Endodermal cell (in vitro differentiated cells): Measurements from ENCODE around the gene TRAPPC2B. TPM values are rescaled to one million over a fixed set of nuclear protein-coding genes. Genes with fewer than 3 reads are reported as not detected.
A peak's percentile ranks its signal among the peaks of the same experiment; 100 is the strongest.

Experiments used
- DNase-seq: peaks from one replicate; pipeline ENCODE4 v3.0.0-alpha.2; 2017
- H3K27ac ChIP-seq: 2 replicates; pipeline ENCODE4 v1.5.1; 2013; ENCODE audit warnings: mild to moderate bottlenecking, low read depth, low read length, moderate library complexity
- H3K27me3 ChIP-seq: 2 replicates; pipeline ENCODE4 v1.6.1; 2013; ENCODE audit warnings: mild to moderate bottlenecking, low read length, moderate library complexity; ENCODE audit not compliant: insufficient read depth, control insufficient read depth, poor library complexity, severe bottlenecking
- H3K36me3 ChIP-seq: 2 replicates; pipeline ENCODE4 v1.7.0; 2013; ENCODE audit warnings: mild to moderate bottlenecking, low read length, moderate library complexity; ENCODE audit not compliant: control insufficient read depth, insufficient read depth
- H3K4me1 ChIP-seq: one replicate; pipeline ENCODE4 v1.7.0; 2013; ENCODE audit warnings: low read length; ENCODE audit not compliant: control insufficient read depth, insufficient read depth
- H3K4me3 ChIP-seq: 2 replicates; pipeline ENCODE4 v1.5.1; 2013; ENCODE audit warnings: mild to moderate bottlenecking, low read length, moderate library complexity
- H3K9ac ChIP-seq: 2 replicates; pipeline ENCODE4 v1.6.1; 2013; ENCODE audit warnings: mild to moderate bottlenecking, low read length, moderate library complexity; ENCODE audit not compliant: poor library complexity, severe bottlenecking; ENCODE audit errors: extremely low read depth
- H3K9me3 ChIP-seq: 2 replicates; pipeline ENCODE4 v1.6.1; 2013; ENCODE audit warnings: mild to moderate bottlenecking, low read length, moderate library complexity; ENCODE audit not compliant: control insufficient read depth
- H3K27ac Mint-ChIP-seq: 2 replicates; pipeline ENCODE4 v1.8.0; 2020; ENCODE audit warnings: mixed read lengths
- H3K27me3 Mint-ChIP-seq: 2 replicates; pipeline ENCODE4 v1.8.0; 2021; ENCODE audit warnings: mild to moderate bottlenecking, mixed read lengths; ENCODE audit not compliant: insufficient read depth
- H3K36me3 Mint-ChIP-seq: 2 replicates; pipeline ENCODE4 v1.8.0; 2020; ENCODE audit warnings: low read depth, mixed read lengths
- H3K4me1 Mint-ChIP-seq: 2 replicates; pipeline ENCODE4 v1.8.0; 2020; ENCODE audit warnings: mixed read lengths
- H3K4me3 Mint-ChIP-seq: 2 replicates; pipeline ENCODE4 v1.8.0; 2020; ENCODE audit warnings: mild to moderate bottlenecking, moderate library complexity, mixed read lengths
- H3K9me3 Mint-ChIP-seq: 2 replicates; pipeline ENCODE4 v1.8.0; 2020; ENCODE audit warnings: mild to moderate bottlenecking, mixed read lengths
- WGBS, 2 experiments: methylation state at CpG; one replicate each; pipeline versions ENCODE4 v1.1.5 to v1.1.7; 2013; ENCODE audit warnings: missing lambda C conversion rate in 2 of 2, mixed read lengths in 1 of 2; ENCODE audit not compliant: insufficient coverage in 1 of 2, insufficient read length in 1 of 2; 5-methylcytosine and 5-hydroxymethylcytosine counted together
- total RNA-seq, 2 donors: library from RNA; stranded (reverse); fragmentation: NEBNext Ultra II Directional in 1 of 2; extraction: Animal tissue kit (Norgen Biotek cat#: 25700) in 1 of 2; gene quantifications; 2 replicates in 1 of 2; 3 replicates in 1 of 2; pipeline ENCODE4 v1.2.1, GENCODE V29; 2021
- TF ChIP-seq, protein P1 (sequence below): fragments of 200-600 bp; sonication (generic); conservative IDR thresholded peaks from 2 replicates; pipeline ENCODE4 v1.5.0; 2021; ENCODE audit warnings: antibody characterized with exemption, mild to moderate bottlenecking

Gene TRAPPC2B
- total RNA-seq, 2 donors from 2014 or later: 9.2 to 9.5 TPM

DNA sequence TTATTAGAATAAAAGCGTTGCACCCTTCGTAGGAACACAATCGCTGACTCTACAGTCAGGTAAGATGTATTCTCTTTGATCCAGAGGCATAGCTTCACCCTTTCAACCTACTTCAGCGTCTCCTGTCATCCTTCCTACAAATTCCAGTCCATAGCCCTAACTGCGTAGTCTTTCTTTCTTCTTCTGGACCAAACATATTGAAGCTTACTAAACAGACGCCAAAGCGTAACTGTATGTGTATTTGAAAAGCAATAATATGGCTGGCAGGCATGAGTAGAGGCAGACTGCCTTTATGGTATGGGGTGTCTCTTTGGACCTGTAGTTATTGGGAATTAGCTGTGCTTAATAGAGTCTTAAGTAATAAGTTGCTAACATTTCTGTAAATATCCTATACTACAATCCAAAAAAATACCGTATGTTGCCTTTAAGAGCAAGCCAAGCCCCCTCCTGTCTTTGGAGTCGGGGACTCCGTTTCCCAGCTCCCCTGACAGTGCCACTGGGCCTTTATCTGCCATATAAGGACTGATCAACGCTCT, 25.9 kb downstream of the TRAPPC2B start:
- no peaks in the 10 kb centered on the region for H3K9me3 ChIP-seq
- H3K27me3 ChIP-seq: peaks cover 14% of the 10 kb centered on the region
- DNase-seq: no peak
- H3K36me3 Mint-ChIP-seq: peaks cover 16% of the 10 kb centered on the region
- H3K27me3 Mint-ChIP-seq: peaks cover 21% of the 10 kb centered on the region
- H3K4me3 ChIP-seq: peak overlapping the region; percentile 98
- H3K9ac ChIP-seq: no peak overlapping the region
- H3K4me1 Mint-ChIP-seq: peaks cover 12% of the 10 kb centered on the region
- TF ChIP-seq, protein P1, sequence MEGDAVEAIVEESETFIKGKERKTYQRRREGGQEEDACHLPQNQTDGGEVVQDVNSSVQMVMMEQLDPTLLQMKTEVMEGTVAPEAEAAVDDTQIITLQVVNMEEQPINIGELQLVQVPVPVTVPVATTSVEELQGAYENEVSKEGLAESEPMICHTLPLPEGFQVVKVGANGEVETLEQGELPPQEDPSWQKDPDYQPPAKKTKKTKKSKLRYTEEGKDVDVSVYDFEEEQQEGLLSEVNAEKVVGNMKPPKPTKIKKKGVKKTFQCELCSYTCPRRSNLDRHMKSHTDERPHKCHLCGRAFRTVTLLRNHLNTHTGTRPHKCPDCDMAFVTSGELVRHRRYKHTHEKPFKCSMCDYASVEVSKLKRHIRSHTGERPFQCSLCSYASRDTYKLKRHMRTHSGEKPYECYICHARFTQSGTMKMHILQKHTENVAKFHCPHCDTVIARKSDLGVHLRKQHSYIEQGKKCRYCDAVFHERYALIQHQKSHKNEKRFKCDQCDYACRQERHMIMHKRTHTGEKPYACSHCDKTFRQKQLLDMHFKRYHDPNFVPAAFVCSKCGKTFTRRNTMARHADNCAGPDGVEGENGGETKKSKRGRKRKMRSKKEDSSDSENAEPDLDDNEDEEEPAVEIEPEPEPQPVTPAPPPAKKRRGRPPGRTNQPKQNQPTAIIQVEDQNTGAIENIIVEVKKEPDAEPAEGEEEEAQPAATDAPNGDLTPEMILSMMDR: no peak
- peak overlapping the region; percentile 82 for H3K4me3 Mint-ChIP-seq
- H3K4me1 ChIP-seq: no peaks in the 10 kb centered on the region
- peaks cover 4% of the 10 kb centered on the region for H3K9me3 Mint-ChIP-seq
- 61 to 64% methylated on average over 6 to 11 of the region's 11 CpGs for WGBS, 2 experiments
- peak overlapping the region; percentile 94 for H3K27ac Mint-ChIP-seq
- H3K27ac ChIP-seq: peak overlapping the region; percentile 7
- peaks cover 4% of the 10 kb centered on the region for H3K36me3 ChIP-seq

DNA sequence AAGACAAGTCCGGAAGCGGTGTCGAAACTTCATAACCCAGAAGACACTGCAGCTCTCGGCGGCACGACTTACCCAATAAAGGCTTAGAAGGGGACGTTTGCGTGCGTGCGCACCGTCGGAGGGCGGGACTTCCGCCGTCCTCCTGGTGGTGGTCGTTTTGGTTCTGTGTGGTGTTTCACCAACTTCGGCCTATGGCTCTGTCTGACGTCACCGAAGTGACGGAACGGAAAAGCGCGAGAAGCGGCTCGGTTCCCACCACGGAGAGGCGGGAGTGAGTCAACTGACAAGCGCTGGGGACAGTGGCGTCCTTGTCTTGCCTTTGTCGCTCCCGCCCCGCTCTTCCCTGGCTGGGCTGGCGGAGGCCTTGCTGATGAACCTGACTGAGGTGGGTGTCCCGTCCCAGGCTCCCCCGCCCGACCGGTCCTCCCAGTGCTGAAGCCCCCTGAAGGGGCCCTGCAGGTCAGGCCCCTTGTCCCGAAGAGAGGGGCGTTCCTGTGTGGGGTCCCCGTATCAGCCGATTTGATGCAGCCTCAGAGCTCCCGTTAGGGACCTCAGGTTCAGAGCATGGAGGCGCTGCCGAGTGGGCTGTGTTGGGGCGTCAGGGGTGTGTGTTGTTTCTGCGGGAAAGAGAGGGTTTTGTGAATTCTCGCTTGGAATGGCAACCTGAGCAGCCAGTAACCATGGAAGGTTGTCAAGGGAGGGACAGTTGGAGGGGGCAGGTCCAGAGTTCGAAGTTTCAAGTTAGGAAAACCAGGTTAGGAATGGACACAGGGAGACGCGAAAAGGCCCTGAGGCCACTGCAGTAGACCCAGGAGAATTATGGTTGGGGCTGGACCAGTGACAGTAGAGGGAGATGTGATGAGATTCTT, 26.6 kb downstream of the TRAPPC2B start, which contains the start of gene ZNF548:
TSS of gene ZNF548 (plus strand) at position 125 of the 869 bp plus-strand sequence. CDS start at position 371, 246 bp downstream.
- Histone ChIP-seq H3K27me3 (peaks cover 7% of the 10 kb centered on the region), H3K9me3 (no peaks in the 10 kb centered on the region), H3K27ac (peak within 1 kb of the TSS; percentile 98), H3K9ac (peak within 1 kb of the TSS; percentile 95), H3K4me3 (peak within 1 kb of the TSS; percentile 98), H3K4me1 (no peaks in the 10 kb centered on the region), H3K36me3 (peaks cover 4% of the 10 kb centered on the region)
- peaks cover 21% of the 10 kb centered on the region for H3K36me3 Mint-ChIP-seq
- TF ChIP-seq, protein P1: peak; percentile 45
- peaks cover 12% of the 10 kb centered on the region for H3K4me1 Mint-ChIP-seq
- H3K27ac Mint-ChIP-seq: peak within 1 kb of the TSS; percentile 94
- peak within 1 kb of the TSS; percentile 82 for H3K4me3 Mint-ChIP-seq
- peak; percentile 99 for DNase-seq
- H3K9me3 Mint-ChIP-seq: peaks cover 4% of the 10 kb centered on the region
- WGBS, 2 experiments: 1 to 5% methylated on average over 8 to 50 of the region's 50 CpGs
- peaks cover 19% of the 10 kb centered on the region for H3K27me3 Mint-ChIP-seq

DNA sequence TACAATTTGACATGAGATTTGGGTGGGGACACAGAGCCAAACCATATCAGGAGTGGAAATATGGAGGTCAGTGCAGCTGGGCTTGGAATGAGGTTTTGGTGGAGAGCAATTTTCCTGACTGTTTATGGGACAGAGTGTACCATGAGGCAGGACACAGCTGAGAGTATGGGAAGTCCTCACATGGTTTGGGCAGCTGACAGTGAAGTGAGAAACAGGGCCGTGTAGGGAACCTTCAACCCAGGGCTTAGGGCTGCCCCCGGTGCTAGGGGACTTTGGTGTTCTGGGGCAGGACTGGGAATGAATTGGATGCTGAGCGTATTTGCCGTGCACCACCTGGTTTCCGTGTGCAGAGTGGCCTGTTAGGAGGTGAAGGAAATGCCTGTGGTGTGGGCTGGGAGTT, 32.4 kb downstream of the TRAPPC2B start:
- no peaks in the 10 kb centered on the region for H3K27me3 ChIP-seq
- Mint-ChIP-seq H3K27ac (no peak overlapping the region), H3K4me1 (peaks cover 4% of the 10 kb centered on the region), H3K27me3 (no peaks in the 10 kb centered on the region), H3K9me3 (peaks cover 41% of the 10 kb centered on the region), H3K36me3 (peaks cover 75% of the 10 kb centered on the region), H3K4me3 (no peak overlapping the region)
- H3K4me3 ChIP-seq: no peak overlapping the region
- H3K27ac ChIP-seq: no peak overlapping the region
- no peak for DNase-seq
- no peak overlapping the region for H3K9ac ChIP-seq
- WGBS, 2 experiments: 98% methylated on average over 5 of the region's 5 CpGs; no CpG with 5 or more reads in 1 of the 2 experiments
- H3K4me1 ChIP-seq: no peaks in the 10 kb centered on the region
- TF ChIP-seq, protein P1: no peak
- H3K36me3 ChIP-seq: peaks cover 37% of the 10 kb centered on the region
- H3K9me3 ChIP-seq: no peaks in the 10 kb centered on the region
